H54 (cell line): Measurements from ENCODE around the gene HRH1.
"Not testable (repeated sequence)": the region's sequence is repeated elsewhere in the genome, so short reads cannot be mapped to it uniquely, and the experiment has no call there.

Experiments used
- DNase-seq: peaks from one replicate; pipeline ENCODE4 v3.0.0; 2011; ENCODE audit warnings: low spot score, mixed read lengths; ENCODE audit not compliant: insufficient read length
- FAIRE-seq: peaks from 3 replicates; lab custom pipeline; 2011; peaks lifted over from hg19 to GRCh38; lab: Jason Lieb, UNC
- POLR2A ChIP-seq: IDR thresholded peaks from 2 replicates; pipeline ENCODE4 v1.6.1; 2011; ENCODE audit warnings: low read depth, mild to moderate bottlenecking, low read length

The HRH1 gene

DNA sequence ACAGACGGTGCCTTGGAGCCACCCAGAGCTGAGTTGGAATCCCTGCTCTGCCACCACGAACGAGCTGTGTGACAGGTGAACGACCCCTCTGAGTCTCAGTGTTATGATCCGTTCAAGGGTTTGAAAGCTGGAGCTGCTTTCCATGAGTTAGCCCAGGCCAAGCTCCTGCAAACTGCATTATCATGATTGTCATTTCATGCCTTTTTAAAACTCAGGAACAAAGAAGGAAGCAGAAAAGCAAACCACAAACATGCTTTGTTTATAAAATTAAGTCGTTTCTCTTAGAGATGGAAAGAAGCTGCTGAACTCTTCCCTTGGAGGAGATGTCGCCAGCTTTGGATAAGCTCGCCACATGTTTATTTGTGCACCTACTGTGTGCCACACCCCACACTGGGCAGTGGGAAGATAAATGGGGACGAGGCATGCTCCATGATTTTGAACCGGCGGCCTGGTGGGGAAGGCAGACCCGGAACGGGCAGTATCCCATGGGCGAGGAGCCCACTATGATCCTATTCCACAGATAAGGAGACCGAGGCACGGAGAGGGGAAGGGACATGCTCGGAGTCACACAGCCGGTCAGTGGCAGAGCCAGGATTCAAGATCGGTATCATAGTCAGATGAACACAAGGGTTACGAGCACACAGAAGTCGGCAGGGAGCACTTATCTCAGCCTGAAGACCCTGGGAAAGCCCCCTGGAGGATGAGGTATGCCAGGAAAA, 15.9 kb downstream of the HRH1 start:
- TF ChIP-seq POLR2A, result no peak
- FAIRE-seq (no peak), DNase-seq (no peak)

DNA sequence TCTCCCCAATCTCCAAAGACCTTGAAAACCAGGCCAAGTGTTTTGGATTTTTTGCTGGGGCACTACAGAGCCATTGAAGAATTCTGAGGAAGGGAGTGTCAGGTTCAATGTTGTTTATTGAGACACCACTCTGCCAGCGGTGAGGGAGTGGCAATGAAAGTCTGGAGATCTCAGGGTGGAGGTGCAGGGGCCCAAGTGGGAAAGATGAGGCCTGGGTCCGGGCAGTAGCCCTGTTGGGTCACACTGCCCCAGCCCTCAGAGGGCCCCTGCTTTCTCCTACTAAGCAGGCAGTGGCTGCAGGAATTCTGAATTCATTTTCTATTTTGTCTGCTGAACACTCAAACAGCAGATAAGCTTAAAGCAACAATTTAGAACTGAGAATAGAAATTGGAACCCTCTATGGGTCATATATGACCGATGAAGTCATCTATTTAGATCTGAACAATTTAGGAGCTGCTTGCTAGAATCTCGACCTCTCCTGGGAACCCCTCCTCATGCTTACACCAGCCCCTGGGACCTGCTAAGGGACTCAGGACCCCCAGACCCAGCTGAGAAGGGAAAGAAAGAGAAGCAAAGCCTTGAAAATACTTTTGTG, 17.9 kb downstream of the HRH1 start:
- no peak for TF ChIP-seq POLR2A

DNA sequence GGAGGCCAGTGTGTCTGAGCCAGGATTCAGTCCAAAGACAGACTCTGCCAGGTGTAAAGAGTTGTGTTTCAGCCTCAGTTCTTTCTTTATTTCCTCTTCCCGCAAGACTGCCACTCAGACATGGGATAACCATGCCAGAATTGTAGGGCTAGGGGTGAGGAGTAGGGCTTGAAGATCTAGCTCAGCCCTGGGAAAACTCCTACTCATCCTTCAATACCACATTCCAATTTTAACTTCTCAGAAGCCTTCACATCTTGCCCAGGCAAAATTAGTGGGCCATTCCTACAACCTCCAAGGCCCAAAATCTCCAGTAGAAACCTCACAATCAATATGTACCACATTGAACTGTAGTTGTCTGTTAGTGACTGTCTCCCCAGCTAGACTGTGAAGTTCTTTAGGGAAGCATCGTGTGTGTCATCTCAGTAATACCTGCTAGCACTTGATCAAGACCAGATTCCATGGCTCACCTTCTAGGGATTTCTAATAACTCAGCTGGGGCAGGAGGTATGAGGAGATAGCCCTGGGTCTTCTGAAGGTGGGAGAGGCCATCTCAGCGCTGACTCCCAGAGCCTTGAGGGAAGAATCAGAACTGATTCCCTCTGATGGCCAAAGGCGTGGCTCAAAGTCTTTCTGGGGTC, 19.7 kb downstream of the HRH1 start:
- no peak for TF ChIP-seq POLR2A
- no peak for FAIRE-seq
- DNase-seq, result no peak

More for the DNA sequence above, 17.9 kb downstream of the HRH1 start:
- DNase-seq, result no peak
- FAIRE-seq, result no peak

DNA sequence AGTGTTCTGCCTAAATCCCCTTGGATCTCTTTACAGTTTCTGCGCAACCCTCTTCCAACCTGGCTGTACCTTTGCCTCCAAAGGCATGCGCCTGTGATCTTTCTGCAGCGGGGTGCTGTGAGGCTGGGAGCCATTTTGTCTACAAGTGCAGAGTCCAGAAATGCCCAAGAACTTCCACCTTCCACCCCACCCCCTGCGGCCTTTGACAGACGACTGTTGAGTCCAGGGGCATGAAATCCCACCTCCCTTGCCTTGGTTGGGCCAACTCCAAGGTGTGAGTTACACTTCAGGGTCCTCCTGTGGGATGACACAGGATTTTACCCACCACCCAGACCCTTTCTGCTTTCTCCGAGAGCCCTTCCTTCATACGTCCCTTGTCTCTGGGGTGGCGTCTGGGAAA, 24.1 kb downstream of the HRH1 start:
- FAIRE-seq (no peak), DNase-seq (no peak)
- no peak for TF ChIP-seq POLR2A

DNA sequence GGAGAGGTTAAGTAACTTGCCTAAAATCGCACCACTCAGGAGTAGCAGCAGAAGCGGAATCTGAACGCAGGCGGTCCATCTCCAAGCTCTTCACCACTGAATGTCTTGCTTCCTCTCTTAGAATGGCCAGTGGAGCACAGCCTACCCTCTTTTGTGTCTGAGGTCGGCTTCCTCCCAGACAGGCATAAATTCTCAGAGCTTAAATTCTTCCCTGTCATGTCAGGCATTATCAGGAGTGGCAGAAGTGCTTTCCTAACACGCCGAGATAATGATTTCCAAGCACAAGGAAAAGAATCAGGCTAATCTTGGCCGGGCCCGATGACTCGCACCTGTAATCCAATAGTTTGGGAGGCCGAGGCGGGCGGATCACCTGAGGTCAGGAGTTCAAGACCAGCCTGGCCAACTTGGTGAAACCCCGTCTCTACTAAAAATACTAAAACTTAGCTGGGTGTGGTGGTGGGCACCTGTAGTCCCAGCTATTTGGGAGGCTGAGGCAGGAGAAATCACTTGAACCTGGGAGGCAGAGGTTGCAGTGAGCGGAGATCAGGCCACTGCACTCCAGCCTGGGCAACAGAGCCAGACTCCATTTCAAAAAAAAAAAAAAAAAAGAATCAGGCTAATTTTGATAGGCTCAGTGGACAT, 30.2 kb downstream of the HRH1 start:
- FAIRE-seq, DNase-seq: not testable (repeated sequence)

DNA sequence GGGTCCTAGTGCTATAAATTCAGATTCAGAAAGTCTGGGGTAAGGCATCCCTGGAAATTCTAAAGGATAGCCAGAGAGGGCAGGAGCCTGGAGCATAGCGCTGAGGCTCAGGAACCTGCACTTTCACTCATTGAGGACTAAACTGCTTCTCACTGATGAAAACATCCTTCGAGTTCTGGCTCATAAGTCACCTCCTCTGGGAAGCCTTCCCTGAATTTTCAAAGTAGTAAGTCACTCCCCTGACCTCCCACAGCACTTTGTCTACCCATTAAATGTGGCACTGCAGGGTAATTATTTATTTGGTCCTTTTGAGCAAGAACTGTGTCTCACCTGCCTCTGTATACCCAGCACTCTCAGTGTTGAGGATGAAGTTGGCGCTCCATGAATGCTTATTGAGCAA, 30.9 kb downstream of the HRH1 start:
- DNase-seq (no peak), FAIRE-seq (no peak)
- no peak for TF ChIP-seq POLR2A

DNA sequence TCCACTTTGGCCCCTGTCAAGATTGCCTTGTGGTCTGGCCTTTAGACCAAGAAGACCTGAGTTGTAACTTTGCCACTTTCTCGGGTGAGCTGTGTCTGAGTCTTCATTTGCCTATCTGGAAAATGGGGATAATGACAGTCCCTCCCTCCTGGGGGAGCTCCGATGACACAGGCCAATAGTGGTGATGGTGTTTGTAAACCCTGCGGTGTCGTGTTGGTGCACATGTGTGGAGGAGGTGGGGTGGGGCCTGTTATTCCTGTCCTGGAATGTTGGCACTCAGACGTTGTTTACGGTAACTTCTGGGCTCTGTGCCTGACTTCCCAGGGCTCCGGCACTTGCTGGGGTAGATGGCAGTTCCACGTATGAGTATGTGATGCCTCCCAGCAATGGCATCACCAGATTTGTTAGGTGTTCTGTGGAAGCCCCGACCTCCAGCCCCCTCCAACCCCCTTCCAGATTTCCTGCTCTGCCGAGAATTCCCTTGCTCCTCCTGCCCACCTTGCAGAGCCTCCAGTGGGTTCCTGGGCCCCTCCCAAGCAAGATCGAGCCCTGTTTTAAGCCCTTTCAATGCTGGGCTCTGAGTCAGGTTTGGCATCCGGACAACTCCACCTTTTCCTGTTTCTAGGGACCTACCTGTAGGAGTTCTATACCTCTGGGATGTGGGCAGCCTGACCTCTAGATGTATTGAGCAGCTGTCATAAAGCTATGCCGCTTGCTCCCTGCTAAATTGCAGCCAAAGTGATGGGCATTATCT, 31.4 kb downstream of the HRH1 start:
- DNase-seq, result peak; percentile 79
- TF ChIP-seq POLR2A, result no peak
- FAIRE-seq, result peak; percentile 89

DNA sequence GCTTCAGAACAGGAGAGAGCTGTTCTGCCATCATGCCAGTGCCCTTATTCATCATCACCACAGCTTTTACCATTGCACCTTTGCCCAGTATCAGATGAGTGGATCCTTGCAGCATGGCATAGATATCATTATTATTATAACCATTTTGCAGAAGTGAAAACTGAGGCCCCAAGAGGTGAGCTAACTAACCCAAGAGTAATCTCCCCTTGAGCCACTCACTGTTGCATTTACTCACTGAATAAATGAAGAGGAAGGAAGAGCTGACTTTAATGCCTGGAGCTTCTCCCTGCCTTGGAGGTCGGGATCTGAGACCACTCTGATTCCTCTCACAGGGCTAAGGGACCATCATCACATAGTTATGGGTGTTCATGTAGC, 32.0 kb downstream of the HRH1 start:
- FAIRE-seq (no peak), DNase-seq (no peak)

DNA sequence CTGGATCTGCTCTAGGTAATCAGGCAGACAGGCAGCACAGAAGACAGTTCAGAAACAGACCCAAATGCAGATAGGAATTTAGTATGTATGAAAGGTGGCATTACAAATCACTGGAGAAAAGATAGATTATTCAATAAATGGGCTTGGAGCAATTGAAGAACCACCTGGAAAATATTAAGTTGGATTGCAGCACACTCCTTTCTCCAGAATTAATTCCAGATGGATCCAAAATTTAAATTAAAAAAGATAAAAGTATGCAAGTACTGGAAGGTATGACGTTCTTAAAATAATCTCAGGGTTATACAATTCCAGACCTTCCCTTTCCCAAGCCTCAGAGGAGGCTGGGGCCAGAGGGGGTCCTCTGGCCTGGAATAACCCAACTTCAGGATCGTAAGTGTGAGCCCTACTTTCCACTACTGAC, 32.5 kb downstream of the HRH1 start:
- FAIRE-seq (no peak), DNase-seq (no peak)
- no peak for TF ChIP-seq POLR2A

More for the DNA sequence above, 32.0 kb downstream of the HRH1 start:
- no peak for TF ChIP-seq POLR2A

DNA sequence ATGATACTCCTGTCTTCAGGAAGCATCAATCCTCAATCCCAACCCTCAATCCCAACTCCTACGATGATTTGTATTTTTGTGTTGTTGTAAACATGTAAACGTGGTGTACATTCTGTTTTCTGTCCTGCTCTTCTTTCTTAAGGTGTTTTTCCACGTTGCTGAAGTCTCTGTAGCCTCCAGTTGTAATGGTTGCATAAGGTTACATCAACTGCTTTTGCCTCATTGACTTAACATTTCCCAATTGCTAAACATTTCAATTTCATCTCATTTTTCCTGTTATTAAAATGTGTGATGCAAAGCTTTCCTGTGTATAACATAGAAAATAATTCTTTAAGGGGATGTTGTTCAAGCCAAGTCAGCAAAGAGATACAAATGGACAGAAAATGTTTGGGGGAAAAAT, 33.4 kb downstream of the HRH1 start:
- DNase-seq, result no peak
- no peak for TF ChIP-seq POLR2A
- FAIRE-seq, result no peak

DNA sequence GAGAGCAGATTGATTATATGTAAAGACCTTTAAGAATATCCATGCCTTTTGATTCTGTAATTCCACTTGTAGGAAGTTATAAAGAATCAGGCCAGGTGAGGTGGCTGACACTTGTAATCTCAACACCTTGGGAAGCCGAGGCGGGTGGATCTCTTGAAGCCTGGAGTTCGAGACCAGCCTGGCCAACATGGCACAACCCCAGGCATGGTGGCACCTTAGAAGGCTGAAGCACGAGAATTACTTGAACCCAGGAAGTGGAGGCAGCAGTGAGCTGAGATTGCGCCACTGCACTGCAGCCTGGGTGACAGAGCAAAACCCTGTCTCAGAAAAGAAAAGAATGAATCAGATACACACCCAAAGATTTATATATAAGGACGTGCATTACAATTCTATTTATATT, 33.9 kb downstream of the HRH1 start:
- no peak for TF ChIP-seq POLR2A
- DNase-seq, result no peak
- no peak for FAIRE-seq

DNA sequence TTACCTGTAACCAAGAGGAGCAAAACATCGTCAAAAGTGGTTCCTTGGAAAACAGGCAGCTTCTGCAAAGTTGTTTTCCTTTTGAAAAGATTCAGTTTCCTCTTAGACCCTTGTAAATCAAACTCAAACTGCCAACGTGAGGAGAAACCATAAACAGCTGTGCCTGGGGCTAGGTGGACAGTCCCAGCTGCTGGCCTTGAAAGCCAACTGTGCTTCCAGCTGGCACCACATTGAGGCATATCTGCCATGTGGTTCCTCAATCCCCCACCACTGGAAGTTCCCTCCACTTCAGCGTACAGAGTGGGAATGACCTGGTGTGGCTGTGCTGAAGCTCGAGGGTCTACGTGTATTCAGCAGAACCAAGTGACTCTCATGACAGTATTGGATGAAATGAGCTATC, 40.9 kb downstream of the HRH1 start:
- DNase-seq, result no peak
- no peak for TF ChIP-seq POLR2A
- FAIRE-seq, result no peak

DNA sequence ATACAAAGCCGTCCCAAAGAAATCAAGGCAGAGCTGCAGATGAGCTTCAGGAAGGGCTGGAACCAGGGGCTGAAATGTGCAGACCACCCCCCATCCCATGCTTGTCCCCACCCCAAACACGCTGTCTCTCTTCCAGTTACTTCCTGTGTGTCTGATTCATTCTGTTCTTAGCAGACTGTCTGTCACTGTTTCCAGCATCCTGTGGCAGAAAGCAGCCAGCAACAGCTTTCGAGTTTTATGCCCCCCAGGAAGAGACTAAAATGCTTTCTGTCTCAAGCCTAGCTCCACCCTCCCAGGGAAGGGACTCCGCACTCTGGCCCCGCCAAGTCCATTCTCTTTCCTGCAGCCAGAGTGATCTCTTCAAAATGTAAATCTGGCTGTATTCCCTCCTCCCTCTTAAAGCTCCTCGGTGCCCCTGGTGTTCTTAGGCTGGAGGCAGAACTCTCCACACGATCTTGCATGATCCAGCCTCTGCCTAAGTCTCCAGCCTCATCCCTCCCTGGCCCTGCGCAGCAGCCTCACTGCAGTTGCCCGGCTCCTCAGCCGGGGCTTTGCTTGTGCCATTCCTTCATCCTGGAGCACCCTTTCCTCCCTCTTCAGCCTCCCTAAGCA, 41.5 kb downstream of the HRH1 start:
- no peak for DNase-seq
- peak; percentile 41 for FAIRE-seq
- TF ChIP-seq POLR2A, result no peak
